ENCODE results near the gene PBX4.
A peak's percentile ranks its signal among the peaks of the same experiment; 100 is the strongest.
"Not testable (repeated sequence)": the region's sequence is repeated elsewhere in the genome, so short reads cannot be mapped to it uniquely, and the experiment has no call there.

The PBX4 gene

GRCh38 chr19:19618219-19619051 is at the start of gene PBX4:
Gene PBX4, minus strand, starts transcription at chr19:19618687. Its CDS starts 58 bp downstream, at chr19:19618629.
- Histone ChIP-seq H3K9me3 (no peaks in the 10 kb centered on the region), H3K4me1 (peaks cover 8% of the 10 kb centered on the region), H3K4me3 (peak within 1 kb of the TSS; percentile 48), H3K27me3 (ENCODE audit: low read depth) (no peaks in the 10 kb centered on the region), H3K36me3 (replicated peaks) (no peaks in the 10 kb centered on the region)
- in situ Hi-C loops (cut with MboI; ENCODE audit: low sequenced_read_pairs): no loop called here
- peak; percentile 95 to 99 for DNase-seq (ENCODE audit: low spot score in 2 of 2)

GRCh38 chr19:19665420-19665948 is 47.0 kb upstream of the PBX4 start:
- not testable (repeated sequence) for H3K9me3 ChIP-seq; H3K27me3 ChIP-seq (ENCODE audit: low read depth); H3K36me3 ChIP-seq (replicated peaks); H3K4me3 ChIP-seq; DNase-seq (ENCODE audit: low spot score in 2 of 2)
- H3K4me1 ChIP-seq: peaks cover 11% of the 10 kb centered on the region
- in situ Hi-C loops (cut with MboI; ENCODE audit: low sequenced_read_pairs): loop anchor here (5.0 kb wide), 1 partner anchor 112 kb away; no protein-coding TSS in a partner anchor

- in situ Hi-C loops (cut with MboI; ENCODE audit: low sequenced_read_pairs): no loop called here
- DNase-seq (ENCODE audit: low spot score in 2 of 2): peak; percentile 96 to 98
- Histone ChIP-seq H3K4me1 (peaks cover 11% of the 10 kb centered on the region), H3K9me3 (no peaks in the 10 kb centered on the region), H3K36me3 (replicated peaks) (peaks cover 26% of the 10 kb centered on the region), H3K27me3 (ENCODE audit: low read depth) (no peaks in the 10 kb centered on the region), H3K4me3 (peak within 1 kb of the TSS; percentile 84)
Measured at GRCh38 chr19:19663256-19664120, 45.0 kb upstream of the PBX4 start, which contains the start of gene ATP13A1. Gene ATP13A1, minus strand, starts transcription at chr19:19663676. Its CDS starts 10 bp downstream, at chr19:19663666.

GRCh38 chr19:19662871-19663255 is 44.4 kb upstream of the PBX4 start:
- peak in 1 of 2 experiments; percentile 5 for DNase-seq (ENCODE audit: low spot score in 2 of 2)
- Histone ChIP-seq H3K4me1 (peaks cover 7% of the 10 kb centered on the region), H3K9me3 (no peaks in the 10 kb centered on the region), H3K4me3 (peak overlapping the region; percentile 84), H3K36me3 (replicated peaks) (peaks cover 30% of the 10 kb centered on the region), H3K27me3 (ENCODE audit: low read depth) (no peaks in the 10 kb centered on the region)
- in situ Hi-C loops (cut with MboI; ENCODE audit: low sequenced_read_pairs): no loop called here

GRCh38 chr19:19662344-19662743 is 43.9 kb upstream of the PBX4 start:
- Histone ChIP-seq H3K9me3 (no peaks in the 10 kb centered on the region), H3K27me3 (ENCODE audit: low read depth) (no peaks in the 10 kb centered on the region), H3K4me3 (peak overlapping the region; percentile 84), H3K36me3 (replicated peaks) (peaks cover 34% of the 10 kb centered on the region), H3K4me1 (peaks cover 7% of the 10 kb centered on the region)
- in situ Hi-C loops (cut with MboI; ENCODE audit: low sequenced_read_pairs): no loop called here
- peak in 1 of 2 experiments; percentile 8 for DNase-seq (ENCODE audit: low spot score in 2 of 2)

GRCh38 chr19:19661675-19662251 is 43.3 kb upstream of the PBX4 start:
- peak overlapping the region; percentile 84; the same call in 1 of the 2 replicates for H3K4me3 ChIP-seq
- in situ Hi-C loops (cut with MboI; ENCODE audit: low sequenced_read_pairs): no loop called here
- H3K9me3 ChIP-seq: no peaks in the 10 kb centered on the region
- no peaks in the 10 kb centered on the region for H3K27me3 ChIP-seq (ENCODE audit: low read depth)
- DNase-seq (ENCODE audit: low spot score in 2 of 2): peak; percentile 64 to 70
- H3K4me1 ChIP-seq: peaks cover 7% of the 10 kb centered on the region
- H3K36me3 ChIP-seq (replicated peaks): peaks cover 40% of the 10 kb centered on the region

GRCh38 chr19:19661141-19661674 is 42.7 kb upstream of the PBX4 start:
- H3K4me3 ChIP-seq: no peak overlapping the region; the same call in 1 of the 2 replicates
- peaks cover 7% of the 10 kb centered on the region for H3K4me1 ChIP-seq
- H3K27me3 ChIP-seq (ENCODE audit: low read depth): no peaks in the 10 kb centered on the region
- H3K36me3 ChIP-seq (replicated peaks): peaks cover 46% of the 10 kb centered on the region
- no peaks in the 10 kb centered on the region for H3K9me3 ChIP-seq
- DNase-seq (ENCODE audit: low spot score in 2 of 2): no peak
- in situ Hi-C loops (cut with MboI; ENCODE audit: low sequenced_read_pairs): no loop called here

- H3K4me1 ChIP-seq: peaks cover 7% of the 10 kb centered on the region
- no peaks in the 10 kb centered on the region for H3K27me3 ChIP-seq (ENCODE audit: low read depth)
- H3K36me3 ChIP-seq (replicated peaks): peaks cover 60% of the 10 kb centered on the region
- in situ Hi-C loops (cut with MboI; ENCODE audit: low sequenced_read_pairs): no loop called here
- H3K4me3 ChIP-seq: no peak overlapping the region
- DNase-seq (ENCODE audit: low spot score in 2 of 2): no peak
- H3K9me3 ChIP-seq: no peaks in the 10 kb centered on the region
Measured at GRCh38 chr19:19659646-19660245, 41.3 kb upstream of the PBX4 start.

GRCh38 chr19:19657397-19657783 is 38.9 kb upstream of the PBX4 start:
- peak in 1 of 2 experiments; percentile 6 for DNase-seq (ENCODE audit: low spot score in 2 of 2)
- peaks cover 84% of the 10 kb centered on the region for H3K36me3 ChIP-seq (replicated peaks)
- in situ Hi-C loops (cut with MboI; ENCODE audit: low sequenced_read_pairs): no loop called here

GRCh38 chr19:19656451-19657396 is 38.2 kb upstream of the PBX4 start:
- DNase-seq (ENCODE audit: low spot score in 2 of 2): no peak
- Histone ChIP-seq H3K4me1 (peaks cover 1% of the 10 kb centered on the region), H3K27me3 (ENCODE audit: low read depth) (no peaks in the 10 kb centered on the region), H3K4me3 (no peak overlapping the region), H3K9me3 (no peaks in the 10 kb centered on the region), H3K36me3 (replicated peaks) (peaks cover 89% of the 10 kb centered on the region)
- in situ Hi-C loops (cut with MboI; ENCODE audit: low sequenced_read_pairs): no loop called here

More at GRCh38 chr19:19657397-19657783, 38.9 kb upstream of the PBX4 start:
- Histone ChIP-seq H3K27me3 (ENCODE audit: low read depth) (no peaks in the 10 kb centered on the region), H3K4me3 (no peak overlapping the region), H3K4me1 (peaks cover 7% of the 10 kb centered on the region), H3K9me3 (no peaks in the 10 kb centered on the region)

- H3K9me3 ChIP-seq: no peaks in the 10 kb centered on the region
- H3K4me3 ChIP-seq: no peak overlapping the region
- no peaks in the 10 kb centered on the region for H3K4me1 ChIP-seq
- peaks cover 91% of the 10 kb centered on the region for H3K36me3 ChIP-seq (replicated peaks)
- in situ Hi-C loops (cut with MboI; ENCODE audit: low sequenced_read_pairs): no loop called here
- H3K27me3 ChIP-seq (ENCODE audit: low read depth): no peaks in the 10 kb centered on the region
- DNase-seq (ENCODE audit: low spot score in 2 of 2): no peak
Measured at GRCh38 chr19:19655641-19656343, 37.3 kb upstream of the PBX4 start.

All from HAP-1 (cell line).